ENCODE results near the gene TMPRSS3. TPM values are rescaled to one million over a fixed set of nuclear protein-coding genes. Genes with fewer than 3 reads are reported as not detected.

TMPRSS3 gene
- total and polyA plus RNA-seq, 2 donors = 0.42 to 1.1 TPM

DNA sequence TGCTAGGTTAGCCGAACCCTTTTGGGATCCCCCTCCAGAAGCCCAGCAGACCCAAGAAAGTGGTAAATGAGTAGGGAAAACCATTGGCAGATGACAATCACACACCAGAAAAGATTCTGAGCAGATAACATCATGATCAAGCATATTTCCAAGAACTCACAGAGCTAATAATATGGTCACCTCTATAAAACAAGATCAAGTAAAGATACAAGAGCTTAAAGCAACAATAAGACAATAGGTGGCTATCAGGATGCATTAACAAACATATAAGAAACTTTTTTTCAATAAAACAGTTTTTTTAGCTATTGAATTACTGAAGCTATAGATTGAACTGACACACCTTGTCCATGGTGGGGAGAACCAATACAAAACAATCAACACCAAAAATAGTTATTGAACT lies 36.8 kb upstream of the TMPRSS3 start:
- H3K4me1 ChIP-seq (ENCODE audit: control insufficient read depth in 2 of 2, insufficient read depth in 2 of 2, low read length in 2 of 2) = peaks cover 0 to 10% of the 10 kb centered on the region in 2 donors
- DNase-seq (ENCODE audit: low read depth in 6 of 9, low spot score in 9 of 9) = no peak
- 52% methylated on average over 1 of the region's 1 CpG for WGBS
- H3K9me3 ChIP-seq (ENCODE audit: control insufficient read depth in 2 of 2, insufficient read depth in 1 of 2, low read length in 1 of 2) = peaks cover 7 to 26% of the 10 kb centered on the region in 2 donors
- H3K4me3 ChIP-seq (ENCODE audit: low read length in 2 of 2) = no peak overlapping the region
- no peak overlapping the region for H3K27ac ChIP-seq (ENCODE audit: low read depth in 1 of 2, low read length in 1 of 2)
- no peaks in the 10 kb centered on the region for H3K27me3 ChIP-seq (ENCODE audit: control insufficient read depth in 2 of 2, insufficient read depth in 1 of 2, low read length in 1 of 2)
- peaks cover 87 to 93% of the 10 kb centered on the region in 2 donors for H3K36me3 ChIP-seq (ENCODE audit: control insufficient read depth in 2 of 2, insufficient read depth in 2 of 2, low read length in 1 of 2)

DNA sequence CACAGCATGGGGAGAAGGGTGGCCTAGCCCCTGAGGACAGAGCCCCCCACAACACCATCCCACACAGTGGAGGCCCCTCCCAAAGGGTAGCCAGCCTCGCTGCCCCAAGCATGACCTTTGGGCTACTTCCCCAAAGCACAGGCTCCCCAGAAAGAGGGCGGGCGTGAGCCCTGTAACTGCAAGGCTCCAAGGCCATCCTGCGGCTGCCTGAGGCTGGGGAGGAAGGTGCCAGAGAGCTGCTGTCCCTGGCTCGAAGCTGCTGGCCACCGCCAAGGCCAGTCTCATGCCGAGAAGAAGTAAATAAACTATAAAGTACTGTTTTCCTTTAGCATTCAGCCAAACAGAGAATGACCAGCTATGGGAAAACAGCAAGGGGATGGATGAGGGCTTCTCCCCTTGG lies 35.3 kb upstream of the TMPRSS3 start:
- Histone ChIP-seq H3K27ac (ENCODE audit: low read depth in 1 of 2, low read length in 1 of 2) (no peak overlapping the region), H3K27me3 (ENCODE audit: control insufficient read depth in 2 of 2, insufficient read depth in 1 of 2, low read length in 1 of 2) (no peaks in the 10 kb centered on the region), H3K4me1 (ENCODE audit: control insufficient read depth in 2 of 2, insufficient read depth in 2 of 2, low read length in 2 of 2) (peaks cover 7 to 22% of the 10 kb centered on the region in 2 donors), H3K4me3 (ENCODE audit: low read length in 2 of 2) (no peak overlapping the region), H3K36me3 (ENCODE audit: control insufficient read depth in 2 of 2, insufficient read depth in 2 of 2, low read length in 1 of 2) (peaks cover 87 to 93% of the 10 kb centered on the region in 2 donors), H3K9me3 (ENCODE audit: control insufficient read depth in 2 of 2, insufficient read depth in 1 of 2, low read length in 1 of 2) (peaks cover 4 to 22% of the 10 kb centered on the region in 2 donors)
- DNase-seq (ENCODE audit: low read depth in 6 of 9, low spot score in 9 of 9) = no peak
- 95% methylated on average over 7 of the region's 7 CpGs for WGBS

DNA sequence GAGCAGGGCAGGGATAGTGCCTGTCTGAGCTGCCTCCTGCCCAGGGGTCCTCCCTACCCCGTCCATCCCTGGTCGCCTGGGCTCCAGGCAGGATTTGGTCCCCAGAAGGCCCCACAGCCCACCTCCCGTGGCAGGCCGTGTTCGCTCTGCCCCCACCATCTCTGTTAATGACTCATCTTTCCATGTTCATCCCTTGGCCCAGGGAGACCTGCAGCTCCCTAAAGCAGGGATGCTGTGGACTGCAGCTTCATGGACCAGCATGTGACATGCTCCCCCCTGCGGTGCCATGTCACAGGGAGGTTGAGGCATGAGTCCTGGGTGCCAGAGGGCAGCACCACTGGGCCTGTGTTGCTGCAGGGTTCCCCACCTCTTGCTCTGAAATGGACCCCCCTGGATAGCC lies 34.7 kb upstream of the TMPRSS3 start:
- 97% methylated on average over 6 of the region's 6 CpGs for WGBS

DNA sequence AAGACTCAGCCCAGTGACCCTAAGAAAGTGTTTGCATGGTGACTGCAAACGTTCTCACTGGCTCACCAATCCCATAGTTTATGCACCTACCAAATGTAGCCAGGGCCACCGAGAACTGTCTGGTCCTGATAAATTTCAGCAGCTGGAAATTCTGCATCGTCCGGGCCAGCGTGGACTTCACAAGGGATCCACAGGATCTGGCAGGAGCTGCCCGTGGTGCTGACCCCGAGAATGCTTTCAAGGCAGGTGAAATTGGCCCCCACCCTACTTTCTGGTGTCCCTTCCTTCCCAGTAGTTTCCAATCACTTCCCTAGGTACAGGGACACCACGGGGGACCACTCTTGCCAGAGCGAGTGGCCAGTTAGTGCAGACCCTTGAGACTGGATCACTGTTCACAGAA lies 34.0 kb upstream of the TMPRSS3 start:
- H3K36me3 ChIP-seq (ENCODE audit: control insufficient read depth in 2 of 2, insufficient read depth in 2 of 2, low read length in 1 of 2) = peaks cover 80 to 88% of the 10 kb centered on the region in 2 donors
- no peak overlapping the region for H3K27ac ChIP-seq (ENCODE audit: low read depth in 1 of 2, low read length in 1 of 2)
- no peak overlapping the region for H3K4me3 ChIP-seq (ENCODE audit: low read length in 2 of 2)
- peaks cover 4 to 22% of the 10 kb centered on the region in 2 donors for H3K9me3 ChIP-seq (ENCODE audit: control insufficient read depth in 2 of 2, insufficient read depth in 1 of 2, low read length in 1 of 2)
- no peak for DNase-seq (ENCODE audit: low read depth in 6 of 9, low spot score in 9 of 9)
- H3K27me3 ChIP-seq (ENCODE audit: control insufficient read depth in 2 of 2, insufficient read depth in 1 of 2, low read length in 1 of 2) = no peaks in the 10 kb centered on the region
- WGBS = 84% methylated on average over 9 of the region's 9 CpGs
- peaks cover 19 to 34% of the 10 kb centered on the region in 2 donors for H3K4me1 ChIP-seq (ENCODE audit: control insufficient read depth in 2 of 2, insufficient read depth in 2 of 2, low read length in 2 of 2)

More for the DNA sequence above, 34.7 kb upstream of the TMPRSS3 start:
- no peaks in the 10 kb centered on the region for H3K27me3 ChIP-seq (ENCODE audit: control insufficient read depth in 2 of 2, insufficient read depth in 1 of 2, low read length in 1 of 2)
- no peak overlapping the region for H3K4me3 ChIP-seq (ENCODE audit: low read length in 2 of 2)
- no peak for DNase-seq (ENCODE audit: low read depth in 6 of 9, low spot score in 9 of 9)
- H3K4me1 ChIP-seq (ENCODE audit: control insufficient read depth in 2 of 2, insufficient read depth in 2 of 2, low read length in 2 of 2) = peaks cover 14 to 29% of the 10 kb centered on the region in 2 donors
- peaks cover 85 to 94% of the 10 kb centered on the region in 2 donors for H3K36me3 ChIP-seq (ENCODE audit: control insufficient read depth in 2 of 2, insufficient read depth in 2 of 2, low read length in 1 of 2)
- no peak overlapping the region for H3K27ac ChIP-seq (ENCODE audit: low read depth in 1 of 2, low read length in 1 of 2)
- peaks cover 4 to 22% of the 10 kb centered on the region in 2 donors for H3K9me3 ChIP-seq (ENCODE audit: control insufficient read depth in 2 of 2, insufficient read depth in 1 of 2, low read length in 1 of 2)

DNA sequence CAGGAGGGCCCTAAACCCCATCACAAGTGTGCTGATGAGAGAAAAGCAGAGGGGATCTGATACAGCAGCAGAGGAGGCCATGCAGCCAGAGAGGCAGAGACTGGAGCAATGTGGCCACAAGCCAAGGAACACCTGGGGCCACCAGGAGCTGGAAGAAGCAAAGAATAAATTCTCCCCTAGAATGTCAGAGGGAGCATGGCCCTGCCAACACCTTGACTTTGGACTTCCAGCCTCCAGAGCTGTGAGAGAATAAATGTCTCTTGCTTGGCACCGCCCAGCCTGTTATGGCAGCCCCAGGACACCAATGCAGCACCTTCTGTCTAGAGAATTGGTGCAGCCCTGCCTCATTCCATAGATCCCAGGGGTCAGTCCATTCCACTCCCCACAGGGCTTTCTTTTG lies 33.2 kb upstream of the TMPRSS3 start:
- peaks cover 74 to 88% of the 10 kb centered on the region in 2 donors for H3K36me3 ChIP-seq (ENCODE audit: control insufficient read depth in 2 of 2, insufficient read depth in 2 of 2, low read length in 1 of 2)
- WGBS = 100% methylated on average over 1 of the region's 1 CpG
- no peak overlapping the region for H3K27ac ChIP-seq (ENCODE audit: low read depth in 1 of 2, low read length in 1 of 2)
- peaks cover 27 to 37% of the 10 kb centered on the region in 2 donors for H3K4me1 ChIP-seq (ENCODE audit: control insufficient read depth in 2 of 2, insufficient read depth in 2 of 2, low read length in 2 of 2)
- no peak overlapping the region for H3K4me3 ChIP-seq (ENCODE audit: low read length in 2 of 2)
- peaks cover 4 to 22% of the 10 kb centered on the region in 2 donors for H3K9me3 ChIP-seq (ENCODE audit: control insufficient read depth in 2 of 2, insufficient read depth in 1 of 2, low read length in 1 of 2)
- DNase-seq (ENCODE audit: low read depth in 6 of 9, low spot score in 9 of 9) = no peak
- no peaks in the 10 kb centered on the region for H3K27me3 ChIP-seq (ENCODE audit: control insufficient read depth in 2 of 2, insufficient read depth in 1 of 2, low read length in 1 of 2)

DNA sequence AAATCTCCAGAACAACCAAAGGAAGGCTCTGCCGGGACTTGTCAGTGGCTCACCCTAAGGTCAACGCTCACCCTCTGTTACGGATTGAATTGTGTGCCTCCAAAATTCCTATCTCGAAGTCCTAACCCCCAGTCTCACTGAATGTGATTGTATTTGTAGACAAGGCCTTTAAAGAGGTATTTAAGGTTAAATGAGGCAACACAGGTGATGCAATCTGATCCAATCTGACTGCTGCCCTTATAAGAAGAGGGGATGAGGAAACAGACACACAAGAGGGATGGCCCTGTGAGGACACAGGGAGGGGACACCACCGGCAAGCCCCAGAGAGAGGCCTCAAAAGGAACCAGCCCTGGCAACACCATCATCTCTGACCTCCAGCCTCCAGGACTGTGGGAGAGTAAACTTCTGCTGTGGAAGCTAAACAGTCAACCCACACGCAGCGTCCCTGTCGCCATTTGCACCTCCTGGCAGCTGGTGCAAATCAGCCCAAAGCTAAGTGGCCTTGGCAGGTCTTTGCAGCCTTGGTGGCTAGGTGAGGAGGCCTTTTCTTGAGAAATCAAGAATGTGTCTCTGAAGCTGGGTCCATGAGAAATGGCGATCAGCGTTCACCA lies 32.1 kb upstream of the TMPRSS3 start:
- Histone ChIP-seq H3K36me3 (ENCODE audit: control insufficient read depth in 2 of 2, insufficient read depth in 2 of 2, low read length in 1 of 2) (peaks cover 68 to 88% of the 10 kb centered on the region in 2 donors), H3K4me1 (ENCODE audit: control insufficient read depth in 2 of 2, insufficient read depth in 2 of 2, low read length in 2 of 2) (peaks cover 38 to 44% of the 10 kb centered on the region in 2 donors), H3K9me3 (ENCODE audit: control insufficient read depth in 2 of 2, insufficient read depth in 1 of 2, low read length in 1 of 2) (peaks cover 4 to 22% of the 10 kb centered on the region in 2 donors), H3K27ac (ENCODE audit: low read depth in 1 of 2, low read length in 1 of 2) (no peak overlapping the region), H3K27me3 (ENCODE audit: control insufficient read depth in 2 of 2, insufficient read depth in 1 of 2, low read length in 1 of 2) (no peaks in the 10 kb centered on the region), H3K4me3 (ENCODE audit: low read length in 2 of 2) (no peak overlapping the region)
- 96% methylated on average over 10 of the region's 10 CpGs for WGBS
- DNase-seq (ENCODE audit: low read depth in 6 of 9, low spot score in 9 of 9) = no peak

DNA sequence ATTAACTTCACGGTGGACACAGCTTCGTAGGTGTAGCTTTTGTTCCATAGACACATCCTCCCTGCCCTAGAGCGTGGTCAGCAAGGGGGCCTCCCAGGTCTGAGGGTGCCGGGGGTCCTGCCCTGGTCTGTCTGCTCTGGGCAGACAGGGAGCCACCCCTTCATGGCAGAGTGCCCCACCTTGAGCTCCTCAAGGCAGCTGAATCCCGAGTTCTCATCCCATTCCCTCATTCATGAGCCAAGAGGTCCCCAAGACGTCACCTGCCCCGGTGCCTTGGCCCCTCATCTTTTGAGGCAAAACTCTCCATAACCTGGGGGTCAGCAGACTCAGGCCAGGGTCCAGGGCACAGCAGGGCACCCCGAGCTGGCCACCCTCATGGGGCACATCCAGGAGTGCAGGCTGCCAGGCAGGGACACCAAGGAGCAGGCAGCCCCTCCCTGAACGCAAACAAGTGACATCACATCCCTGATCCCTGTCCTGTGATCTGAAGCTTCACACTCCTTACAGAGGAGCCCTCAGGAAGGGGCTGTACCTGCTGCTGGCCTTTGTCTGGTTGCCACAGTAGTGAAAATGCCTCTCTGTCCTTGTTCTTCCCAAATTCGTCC lies 31.1 kb upstream of the TMPRSS3 start:
- peaks cover 61 to 88% of the 10 kb centered on the region in 2 donors for H3K36me3 ChIP-seq (ENCODE audit: control insufficient read depth in 2 of 2, insufficient read depth in 2 of 2, low read length in 1 of 2)
- peaks cover 0 to 18% of the 10 kb centered on the region in 2 donors for H3K9me3 ChIP-seq (ENCODE audit: control insufficient read depth in 2 of 2, insufficient read depth in 1 of 2, low read length in 1 of 2)
- no peak overlapping the region for H3K4me3 ChIP-seq (ENCODE audit: low read length in 2 of 2)
- 98% methylated on average over 10 of the region's 10 CpGs for WGBS
- no peaks in the 10 kb centered on the region for H3K27me3 ChIP-seq (ENCODE audit: control insufficient read depth in 2 of 2, insufficient read depth in 1 of 2, low read length in 1 of 2)
- no peak overlapping the region for H3K27ac ChIP-seq (ENCODE audit: low read depth in 1 of 2, low read length in 1 of 2)
- H3K4me1 ChIP-seq (ENCODE audit: control insufficient read depth in 2 of 2, insufficient read depth in 2 of 2, low read length in 2 of 2) = peaks cover 46 to 52% of the 10 kb centered on the region in 2 donors
- no peak for DNase-seq (ENCODE audit: low read depth in 6 of 9, low spot score in 9 of 9)

DNA sequence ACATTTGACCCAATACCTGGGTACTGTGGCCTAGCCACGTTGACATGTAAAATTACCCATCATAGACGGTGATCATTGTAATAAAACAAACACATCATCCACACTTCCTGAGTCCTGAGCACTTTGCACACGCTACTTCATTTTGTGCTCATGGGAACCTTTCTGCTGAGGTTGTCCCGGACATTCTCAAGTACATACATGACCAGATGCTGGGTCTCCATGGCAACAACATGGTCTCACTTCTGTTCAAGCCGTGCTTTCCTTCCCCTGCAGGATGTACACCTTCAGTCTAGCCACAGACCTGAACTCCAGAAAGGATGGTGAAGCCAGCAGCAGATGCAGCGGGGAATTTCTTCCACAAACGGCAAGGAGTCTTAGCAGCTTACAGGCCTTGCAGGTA lies 30.6 kb upstream of the TMPRSS3 start:
- Histone ChIP-seq H3K27me3 (ENCODE audit: control insufficient read depth in 2 of 2, insufficient read depth in 1 of 2, low read length in 1 of 2) (no peaks in the 10 kb centered on the region), H3K4me1 (ENCODE audit: control insufficient read depth in 2 of 2, insufficient read depth in 2 of 2, low read length in 2 of 2) (peaks cover 47 to 55% of the 10 kb centered on the region in 2 donors), H3K4me3 (ENCODE audit: low read length in 2 of 2) (no peak overlapping the region), H3K9me3 (ENCODE audit: control insufficient read depth in 2 of 2, insufficient read depth in 1 of 2, low read length in 1 of 2) (peaks cover 0 to 15% of the 10 kb centered on the region in 2 donors), H3K27ac (ENCODE audit: low read depth in 1 of 2, low read length in 1 of 2) (no peak overlapping the region), H3K36me3 (ENCODE audit: control insufficient read depth in 2 of 2, insufficient read depth in 2 of 2, low read length in 1 of 2) (peaks cover 56 to 86% of the 10 kb centered on the region in 2 donors)
- WGBS = 89% methylated on average over 7 of the region's 7 CpGs
- no peak for DNase-seq (ENCODE audit: low read depth in 6 of 9, low spot score in 9 of 9)

DNA sequence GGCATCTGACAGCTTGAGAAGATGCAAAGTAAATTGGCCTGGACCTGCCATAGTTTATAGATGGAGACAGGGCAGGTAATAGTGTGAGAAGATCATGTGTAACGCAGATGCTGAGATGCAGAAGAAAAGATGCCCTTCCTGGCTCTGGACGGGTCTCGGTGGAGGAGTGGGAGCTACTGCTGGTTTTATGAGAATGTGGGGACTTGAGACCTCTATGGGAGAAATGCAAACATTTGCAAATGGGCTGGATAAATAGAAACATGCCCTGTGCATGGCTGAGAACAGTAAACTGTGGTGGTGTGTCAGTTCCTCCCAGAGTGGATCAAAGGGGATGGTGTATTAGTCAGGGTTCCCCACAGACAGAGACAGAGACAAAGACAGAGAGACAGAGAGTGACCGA lies 29.7 kb upstream of the TMPRSS3 start:
- H3K4me1 ChIP-seq (ENCODE audit: control insufficient read depth in 2 of 2, insufficient read depth in 2 of 2, low read length in 2 of 2) = peaks cover 55 to 64% of the 10 kb centered on the region in 2 donors
- H3K9me3 ChIP-seq (ENCODE audit: control insufficient read depth in 2 of 2, insufficient read depth in 1 of 2, low read length in 1 of 2) = peaks cover 0 to 12% of the 10 kb centered on the region in 2 donors
- no peak overlapping the region for H3K4me3 ChIP-seq (ENCODE audit: low read length in 2 of 2)
- no peaks in the 10 kb centered on the region for H3K27me3 ChIP-seq (ENCODE audit: control insufficient read depth in 2 of 2, insufficient read depth in 1 of 2, low read length in 1 of 2)
- 22% methylated on average over 4 of the region's 4 CpGs for WGBS
- DNase-seq (ENCODE audit: low read depth in 6 of 9, low spot score in 9 of 9) = peak in 1 of 9 donors; percentile 43
- peaks cover 51 to 86% of the 10 kb centered on the region in 2 donors for H3K36me3 ChIP-seq (ENCODE audit: control insufficient read depth in 2 of 2, insufficient read depth in 2 of 2, low read length in 1 of 2)
- peak overlapping the region; percentile 96 for H3K27ac ChIP-seq (ENCODE audit: low read depth in 1 of 2, low read length in 1 of 2)
